ENCODE measurements around the gene PRKG1. TPM values are rescaled to one million over a fixed set of nuclear protein-coding genes. Genes with fewer than 3 reads are reported as not detected.

PRKG1 gene
- total RNA-seq, 6 experiments from 2014 or later, result 1.1 to 2.0 (median 1.3) TPM

GRCh38 chr10:52050429-52051047 is 976.3 kb downstream of the PRKG1 start:
- no peaks in the 10 kb centered on the region for H3K27me3 ChIP-seq
- H3K4me1 ChIP-seq, result no peaks in the 10 kb centered on the region
- no peak for DNase-seq
- H3K4me3 ChIP-seq, result no peak overlapping the region
- no peaks in the 10 kb centered on the region for H3K36me3 ChIP-seq
- no peak overlapping the region for H3K27ac ChIP-seq
- TF ChIP-seq, protein P1, sequence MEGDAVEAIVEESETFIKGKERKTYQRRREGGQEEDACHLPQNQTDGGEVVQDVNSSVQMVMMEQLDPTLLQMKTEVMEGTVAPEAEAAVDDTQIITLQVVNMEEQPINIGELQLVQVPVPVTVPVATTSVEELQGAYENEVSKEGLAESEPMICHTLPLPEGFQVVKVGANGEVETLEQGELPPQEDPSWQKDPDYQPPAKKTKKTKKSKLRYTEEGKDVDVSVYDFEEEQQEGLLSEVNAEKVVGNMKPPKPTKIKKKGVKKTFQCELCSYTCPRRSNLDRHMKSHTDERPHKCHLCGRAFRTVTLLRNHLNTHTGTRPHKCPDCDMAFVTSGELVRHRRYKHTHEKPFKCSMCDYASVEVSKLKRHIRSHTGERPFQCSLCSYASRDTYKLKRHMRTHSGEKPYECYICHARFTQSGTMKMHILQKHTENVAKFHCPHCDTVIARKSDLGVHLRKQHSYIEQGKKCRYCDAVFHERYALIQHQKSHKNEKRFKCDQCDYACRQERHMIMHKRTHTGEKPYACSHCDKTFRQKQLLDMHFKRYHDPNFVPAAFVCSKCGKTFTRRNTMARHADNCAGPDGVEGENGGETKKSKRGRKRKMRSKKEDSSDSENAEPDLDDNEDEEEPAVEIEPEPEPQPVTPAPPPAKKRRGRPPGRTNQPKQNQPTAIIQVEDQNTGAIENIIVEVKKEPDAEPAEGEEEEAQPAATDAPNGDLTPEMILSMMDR (IDR thresholded peaks at IDR 0.05), result no peak
- no peak for TF ChIP-seq POLR2A (IDR thresholded peaks at IDR 0.05)
- ATAC-seq, result no peak
- WGBS (ENCODE audit: insufficient coverage, low coverage, low lambda C conversion rate, missing lambda C conversion rate), result 36% methylated on average over 3 of the region's 3 CpGs
- intact Hi-C loops (cut with DNase I), result no loop called here
- no peaks in the 10 kb centered on the region for H3K9me3 ChIP-seq

DNA sequence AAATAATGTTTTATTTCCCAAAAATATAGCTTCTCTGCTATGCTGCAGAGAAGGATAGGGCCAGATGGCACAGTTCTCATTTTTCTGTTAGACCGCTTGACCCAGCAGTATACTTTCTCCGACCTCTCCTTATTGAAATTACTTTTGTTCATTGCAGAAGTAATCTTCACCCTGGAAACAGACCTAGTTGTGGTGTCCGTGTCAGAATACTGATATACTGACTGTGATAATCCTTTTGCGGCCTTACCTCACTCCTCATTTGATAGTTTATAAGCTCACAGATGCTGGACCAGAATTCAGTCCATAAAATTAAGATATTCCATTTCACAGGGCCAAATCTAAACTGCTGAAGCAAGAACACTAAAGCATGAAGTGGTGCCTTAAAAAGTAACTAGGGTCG is 979.2 kb downstream of the PRKG1 start:
- ATAC-seq (no peak), DNase-seq (no peak)
- intact Hi-C loops (cut with DNase I), result no loop called here
- no peak overlapping the region for H3K27ac ChIP-seq
- H3K27me3 ChIP-seq, result no peaks in the 10 kb centered on the region
- no peak overlapping the region for H3K4me3 ChIP-seq
- no peaks in the 10 kb centered on the region for H3K9me3 ChIP-seq
- no peaks in the 10 kb centered on the region for H3K4me1 ChIP-seq
- 79% methylated on average over 5 of the region's 5 CpGs for WGBS (ENCODE audit: insufficient coverage, low coverage, low lambda C conversion rate, missing lambda C conversion rate)
- TF ChIP-seq POLR2A (IDR thresholded peaks at IDR 0.05), result no peak
- TF ChIP-seq, protein P1 (IDR thresholded peaks at IDR 0.05), result no peak
- H3K36me3 ChIP-seq, result no peaks in the 10 kb centered on the region

GRCh38 chr10:52056291-52056690 is 982.0 kb downstream of the PRKG1 start:
- WGBS (ENCODE audit: insufficient coverage, low coverage, low lambda C conversion rate, missing lambda C conversion rate), result 69% methylated on average over 2 of the region's 2 CpGs
- Histone ChIP-seq H3K27ac (no peak overlapping the region), H3K9me3 (no peaks in the 10 kb centered on the region), H3K4me1 (no peaks in the 10 kb centered on the region), H3K36me3 (no peaks in the 10 kb centered on the region), H3K4me3 (no peak overlapping the region), H3K27me3 (no peaks in the 10 kb centered on the region)
- TF ChIP-seq POLR2A (IDR thresholded peaks at IDR 0.05), result no peak
- TF ChIP-seq, protein P1 (IDR thresholded peaks at IDR 0.05), result no peak
- DNase-seq (no peak), ATAC-seq (no peak)
- intact Hi-C loops (cut with DNase I), result no loop called here

DNA sequence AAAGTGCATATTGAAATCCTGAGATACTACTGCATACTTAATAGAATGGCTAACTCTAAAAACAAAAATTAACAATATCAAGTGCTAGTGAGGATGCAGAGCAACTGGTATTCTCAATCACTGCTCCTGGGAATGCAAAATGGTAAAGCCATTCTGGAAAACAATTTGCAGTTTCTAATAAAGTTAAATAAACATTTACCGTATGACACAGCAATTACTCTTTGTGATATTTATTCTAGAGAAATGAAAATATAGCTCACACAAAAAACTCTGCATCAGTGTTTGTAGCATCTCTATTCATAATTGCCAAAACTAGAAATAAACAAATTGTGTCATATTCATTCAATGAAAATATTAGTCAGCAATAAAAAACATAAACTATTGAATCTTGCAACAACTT is 984.8 kb downstream of the PRKG1 start:
- TF ChIP-seq POLR2A (IDR thresholded peaks at IDR 0.05), result no peak
- TF ChIP-seq, protein P1 (IDR thresholded peaks at IDR 0.05), result no peak
- H3K36me3 ChIP-seq, result no peaks in the 10 kb centered on the region
- no peak overlapping the region for H3K4me3 ChIP-seq
- no peaks in the 10 kb centered on the region for H3K9me3 ChIP-seq
- ATAC-seq (no peak), DNase-seq (no peak)
- no peak overlapping the region for H3K27ac ChIP-seq
- H3K4me1 ChIP-seq, result no peaks in the 10 kb centered on the region
- intact Hi-C loops (cut with DNase I), result no loop called here
- WGBS (ENCODE audit: insufficient coverage, low coverage, low lambda C conversion rate, missing lambda C conversion rate), result 67% methylated on average over 1 of the region's 1 CpG
- no peaks in the 10 kb centered on the region for H3K27me3 ChIP-seq

GRCh38 chr10:52063159-52063558 is 988.9 kb downstream of the PRKG1 start:
- DNase-seq (no peak), ATAC-seq (no peak)
- H3K27me3 ChIP-seq, result no peaks in the 10 kb centered on the region
- TF ChIP-seq, protein P1 (IDR thresholded peaks at IDR 0.05), result no peak
- TF ChIP-seq POLR2A (IDR thresholded peaks at IDR 0.05), result no peak
- no peak overlapping the region for H3K4me3 ChIP-seq
- WGBS (ENCODE audit: insufficient coverage, low coverage, low lambda C conversion rate, missing lambda C conversion rate), result 71% methylated on average over 1 of the region's 10 CpGs
- H3K9me3 ChIP-seq, result no peaks in the 10 kb centered on the region
- no peak overlapping the region for H3K27ac ChIP-seq
- no peaks in the 10 kb centered on the region for H3K4me1 ChIP-seq
- no peaks in the 10 kb centered on the region for H3K36me3 ChIP-seq
- intact Hi-C loops (cut with DNase I), result no loop called here
